HEK293 (cell line): ENCODE measurements around the gene FOXC2.
A peak's percentile ranks its signal among the peaks of the same experiment; 100 is the strongest.

Experiments
- CTCF ChIA-PET: fragments of 350-600 bp; formaldehyde crosslinking; extraction: SDS; loops from one replicate; lab custom pipeline; 2021; ENCODE audit warnings: antibody characterized with exemption; lab: Yijun Ruan, JAX
- POLR2A ChIA-PET: fragments of 300-600 bp; formaldehyde crosslinking; extraction: SDS; loops from one replicate; lab custom pipeline; 2020; ENCODE audit warnings: antibody characterized with exemption, inconsistent platforms; lab: Yijun Ruan, JAX
- H3K27ac ChIP-seq: fragments of 200-500 bp; sonication (Bioruptor generic); 2 replicates; pipeline ENCODE4 v1.5.1; 2014; ENCODE audit warnings: low read depth, low read length, control low read depth, inconsistent platforms; ENCODE audit errors: extremely low read depth
- H3K36me3 ChIP-seq, 2 experiments: fragments of 200-500 bp in 1 of 2; sonication (Bioruptor generic) in 1 of 2; 1 replicate in 1 of 2; 2 replicates in 1 of 2; pipeline ENCODE4 v1.5.1; 2014 to 2017; ENCODE audit warnings: inconsistent platforms in 2 of 2, low read length in 2 of 2; ENCODE audit not compliant: control insufficient read depth in 2 of 2, insufficient read depth in 1 of 2
- H3K4me1 ChIP-seq: fragments of 200-500 bp; sonication (Bioruptor generic); 2 replicates; pipeline ENCODE4 v1.5.1; 2014; ENCODE audit warnings: mild to moderate bottlenecking, low read length, inconsistent platforms; ENCODE audit not compliant: control insufficient read depth, insufficient read depth
- H3K4me3 ChIP-seq: 2 replicates; pipeline ENCODE4 v1.5.1; 2011; ENCODE audit warnings: low read depth, mild to moderate bottlenecking, control low read depth, low read length, moderate library complexity
- H3K9me3 ChIP-seq: fragments of 200-500 bp; sonication (Bioruptor generic); 2 replicates; pipeline ENCODE4 v1.5.1; 2014; ENCODE audit warnings: low read depth, low read length, inconsistent platforms; ENCODE audit not compliant: control insufficient read depth, insufficient read depth
- AEBP2 ChIP-seq: fragments of 450-650 bp; formaldehyde crosslinking; IDR thresholded peaks from 2 replicates; pipeline ENCODE4 v1.5.1; 2016; ENCODE audit warnings: missing biosample characterization, missing genetic modification characterization, borderline replicate concordance
- FEZF1 ChIP-seq: fragments of 450-650 bp; formaldehyde crosslinking; IDR thresholded peaks from 2 replicates; pipeline ENCODE4 v1.5.1; 2016; ENCODE audit warnings: missing biosample characterization, missing genetic modification characterization
- GLI2 ChIP-seq: fragments of 450-650 bp; formaldehyde crosslinking; IDR thresholded peaks from 2 replicates; pipeline ENCODE4; 2017; ENCODE audit warnings: missing biosample characterization, missing genetic modification characterization, low read depth, borderline replicate concordance
- MYNN ChIP-seq: fragments of 450-650 bp; formaldehyde crosslinking; IDR thresholded peaks from 2 replicates; pipeline ENCODE4 v1.5.1; 2016; ENCODE audit warnings: missing biosample characterization, missing genetic modification characterization, borderline replicate concordance
- REPIN1 ChIP-seq: fragments of 450-650 bp; formaldehyde crosslinking; IDR thresholded peaks from 2 replicates; pipeline ENCODE4 v1.5.1; 2017; ENCODE audit warnings: missing biosample characterization, missing genetic modification characterization, low read depth
- YY2 ChIP-seq: fragments of 450-650 bp; formaldehyde crosslinking; IDR thresholded peaks from 2 replicates; pipeline ENCODE4 v1.5.1; 2016; ENCODE audit warnings: missing biosample characterization, missing genetic modification characterization
- ZBTB17 ChIP-seq: fragments of 450-650 bp; formaldehyde crosslinking; IDR thresholded peaks from 2 replicates; pipeline ENCODE4 v1.5.1; 2016; ENCODE audit warnings: missing biosample characterization, missing genetic modification characterization
- ZBTB26 ChIP-seq: fragments of 450-650 bp; formaldehyde crosslinking; optimal IDR thresholded peaks from 2 replicates; pipeline ENCODE3; 2016; ENCODE audit warnings: missing biosample characterization, mild to moderate bottlenecking, missing genetic modification characterization
- ZIC2 ChIP-seq: fragments of 450-650 bp; formaldehyde crosslinking; IDR thresholded peaks from 2 replicates; pipeline ENCODE4 v1.5.1; 2016; ENCODE audit warnings: missing biosample characterization, missing genetic modification characterization
- ZNF114 ChIP-seq: fragments of 450-650 bp; formaldehyde crosslinking; IDR thresholded peaks from 2 replicates; pipeline ENCODE4 v1.5.0; 2017; ENCODE audit warnings: missing biosample characterization, missing genetic modification characterization
- ZNF121 ChIP-seq: fragments of 450-650 bp; formaldehyde crosslinking; IDR thresholded peaks from 2 replicates; pipeline ENCODE4 v1.5.1; 2016; ENCODE audit warnings: missing biosample characterization, missing genetic modification characterization
- ZNF133 ChIP-seq: fragments of 450-650 bp; formaldehyde crosslinking; IDR thresholded peaks from 2 replicates; pipeline ENCODE4 v1.5.1; 2016; ENCODE audit warnings: missing biosample characterization, missing genetic modification characterization
- ZNF184 ChIP-seq: fragments of 450-650 bp; IDR thresholded peaks from 2 replicates; pipeline ENCODE4 v1.5.1; 2018; ENCODE audit warnings: missing biosample characterization, mild to moderate bottlenecking, missing genetic modification characterization
- ZNF221 ChIP-seq: fragments of 450-650 bp; formaldehyde crosslinking; IDR thresholded peaks from 2 replicates; pipeline ENCODE4 v1.5.1; 2017; ENCODE audit warnings: missing biosample characterization, missing genetic modification characterization, borderline replicate concordance
- ZNF311 ChIP-seq: fragments of 450-650 bp; formaldehyde crosslinking; IDR thresholded peaks from 2 replicates; pipeline ENCODE4 v1.5.1; 2017; ENCODE audit warnings: missing biosample characterization, missing genetic modification characterization, borderline replicate concordance
- ZNF354C ChIP-seq: fragments of 450-650 bp; formaldehyde crosslinking; IDR thresholded peaks from 2 replicates; pipeline ENCODE4 v1.5.1; 2016; ENCODE audit warnings: missing biosample characterization, missing genetic modification characterization, low read depth, borderline replicate concordance
- ZNF37A ChIP-seq: fragments of 450-650 bp; IDR thresholded peaks from 2 replicates; pipeline ENCODE4 v1.5.1; 2018; ENCODE audit warnings: missing biosample characterization, missing genetic modification characterization
- ZNF624 ChIP-seq: fragments of 450-650 bp; formaldehyde crosslinking; IDR thresholded peaks from 2 replicates; pipeline ENCODE4 v1.5.1; 2017; ENCODE audit warnings: missing biosample characterization, missing genetic modification characterization
- ZNF626 ChIP-seq: fragments of 450-650 bp; sonication (Bioruptor Pico); formaldehyde crosslinking; IDR thresholded peaks from 2 replicates; pipeline ENCODE4 v1.5.1; 2018; ENCODE audit warnings: missing biosample characterization, missing genetic modification characterization, inconsistent platforms
- ZNF629 ChIP-seq: fragments of 450-650 bp; formaldehyde crosslinking; IDR thresholded peaks from 2 replicates; pipeline ENCODE4 v1.5.1; 2017; ENCODE audit warnings: missing biosample characterization, missing genetic modification characterization
- ZNF701 ChIP-seq: fragments of 450-650 bp; formaldehyde crosslinking; IDR thresholded peaks from 2 replicates; pipeline ENCODE4 v1.5.1; 2016; ENCODE audit warnings: missing biosample characterization, missing genetic modification characterization
- ZNF707 ChIP-seq: fragments of 450-650 bp; formaldehyde crosslinking; IDR thresholded peaks from 2 replicates; pipeline ENCODE4 v1.5.1; 2016; ENCODE audit warnings: missing biosample characterization, missing genetic modification characterization
- ZNF785 ChIP-seq: fragments of 450-650 bp; formaldehyde crosslinking; IDR thresholded peaks from 2 replicates; pipeline ENCODE4 v1.5.1; 2016; ENCODE audit warnings: missing biosample characterization, missing genetic modification characterization
- TF ChIP-seq, protein P1 (sequence below): fragments of 450-650 bp; formaldehyde crosslinking; IDR thresholded peaks from 2 replicates; pipeline ENCODE4 v1.5.1; 2017; ENCODE audit warnings: missing biosample characterization, missing genetic modification characterization

Gene FOXC2

DNA sequence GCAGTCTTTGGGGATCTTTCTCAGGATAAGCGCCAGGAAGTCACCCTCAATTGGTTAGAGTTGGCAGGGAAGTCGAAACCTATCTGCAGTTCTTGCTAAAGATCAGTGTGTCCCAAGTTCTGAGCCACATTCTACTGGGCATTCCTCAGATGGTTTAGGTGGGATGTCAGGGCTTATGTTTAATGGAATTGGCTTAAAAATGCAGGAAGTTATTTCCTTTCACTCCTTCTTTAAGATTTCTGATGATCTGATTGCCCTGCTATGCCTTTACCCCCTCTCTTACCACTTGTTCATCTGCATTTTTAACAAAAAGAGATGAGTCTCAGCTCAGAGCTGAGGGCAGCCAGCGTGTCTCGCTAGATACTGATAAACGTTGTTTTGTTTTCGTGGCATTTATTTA, 42.5 kb downstream of the FOXC2 start:
- H3K4me3 ChIP-seq, result no peak overlapping the region
- H3K36me3 ChIP-seq, result no peaks in the 10 kb centered on the region
- ChIA-PET CTCF (interaction anchor here (0.9 kb wide), 1 partner anchor 157 kb away, joined by 3 read pairs; no protein-coding TSS in a partner anchor), POLR2A (no interaction called here)
- no peaks in the 10 kb centered on the region for H3K4me1 ChIP-seq
- H3K27ac ChIP-seq, result no peak overlapping the region
- TF ChIP-seq ZBTB17, result peak; percentile 28; the same call in 1 of the 2 replicates
- no peak for TF ChIP-seq FEZF1 (tag by site-specific recombination)
- no peaks in the 10 kb centered on the region for H3K9me3 ChIP-seq

GRCh38 chr16:86609661-86610060, 43.0 kb downstream of the FOXC2 start:
- CTCF ChIA-PET, result interaction anchor here (0.6 kb wide), 1 partner anchor 489 kb away, joined by 3 read pairs; no protein-coding TSS in a partner anchor

GRCh38 chr16:86610779-86611524, 44.3 kb downstream of the FOXC2 start:
- Histone ChIP-seq H3K27ac (no peak overlapping the region), H3K36me3 (no peaks in the 10 kb centered on the region), H3K4me1 (no peaks in the 10 kb centered on the region), H3K4me3 (no peak overlapping the region), H3K9me3 (no peaks in the 10 kb centered on the region)
- CTCF ChIA-PET, result no interaction called here
- no peak for TF ChIP-seq ZNF184 (tag by site-specific recombination)
- 0 out of 2 replicates have a peak, but pooled peaks have one; percentile 9 for TF ChIP-seq ZIC2
- no peak for TF ChIP-seq GLI2 (tag by site-specific recombination)
- no peak for TF ChIP-seq ZNF626 (tag by site-specific recombination)
- no peak for TF ChIP-seq ZNF121 (tag by site-specific recombination)
- no peak for TF ChIP-seq AEBP2 (tag by site-specific recombination)
- TF ChIP-seq ZNF133 (tag by site-specific recombination), result no peak
- TF ChIP-seq, protein P1, sequence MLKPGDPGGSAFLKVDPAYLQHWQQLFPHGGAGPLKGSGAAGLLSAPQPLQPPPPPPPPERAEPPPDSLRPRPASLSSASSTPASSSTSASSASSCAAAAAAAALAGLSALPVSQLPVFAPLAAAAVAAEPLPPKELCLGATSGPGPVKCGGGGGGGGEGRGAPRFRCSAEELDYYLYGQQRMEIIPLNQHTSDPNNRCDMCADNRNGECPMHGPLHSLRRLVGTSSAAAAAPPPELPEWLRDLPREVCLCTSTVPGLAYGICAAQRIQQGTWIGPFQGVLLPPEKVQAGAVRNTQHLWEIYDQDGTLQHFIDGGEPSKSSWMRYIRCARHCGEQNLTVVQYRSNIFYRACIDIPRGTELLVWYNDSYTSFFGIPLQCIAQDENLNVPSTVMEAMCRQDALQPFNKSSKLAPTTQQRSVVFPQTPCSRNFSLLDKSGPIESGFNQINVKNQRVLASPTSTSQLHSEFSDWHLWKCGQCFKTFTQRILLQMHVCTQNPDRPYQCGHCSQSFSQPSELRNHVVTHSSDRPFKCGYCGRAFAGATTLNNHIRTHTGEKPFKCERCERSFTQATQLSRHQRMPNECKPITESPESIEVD (tag by site-specific recombination), result no peak
- TF ChIP-seq, all 188 proteins: peak for 1
- POLR2A ChIA-PET, result no interaction called here

More at GRCh38 chr16:86609661-86610060, 43.0 kb downstream of the FOXC2 start:
- Histone ChIP-seq H3K4me1 (no peaks in the 10 kb centered on the region), H3K9me3 (no peaks in the 10 kb centered on the region), H3K4me3 (no peak overlapping the region), H3K27ac (no peak overlapping the region), H3K36me3 (no peaks in the 10 kb centered on the region)
- POLR2A ChIA-PET, result no interaction called here
- TF ChIP-seq ZNF701 (tag by site-specific recombination), result no peak

DNA sequence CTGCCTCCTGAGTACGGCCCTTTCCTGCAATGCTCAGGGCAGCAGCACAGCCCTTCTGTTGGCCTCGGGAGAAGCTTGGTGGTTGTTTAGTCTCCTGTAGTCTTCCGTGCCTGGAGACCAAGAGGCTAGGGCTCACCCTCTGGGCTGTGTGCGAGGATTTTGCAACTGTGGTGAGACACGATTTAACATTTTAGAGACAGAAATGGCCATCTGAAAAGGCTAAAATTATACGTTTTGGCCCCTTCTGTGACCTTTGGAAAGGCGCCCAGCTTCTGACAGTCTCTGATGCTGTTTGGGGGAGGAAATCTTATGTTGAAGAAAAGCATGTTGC, 44.9 kb downstream of the FOXC2 start:
- no peaks in the 10 kb centered on the region for H3K36me3 ChIP-seq
- no peak overlapping the region for H3K4me3 ChIP-seq
- ChIA-PET CTCF (no interaction called here), POLR2A (no interaction called here)
- TF ChIP-seq YY2 (tag by site-specific recombination) (no peak), ZNF221 (tag by site-specific recombination) (no peak), ZNF707 (tag by site-specific recombination) (no peak), ZNF311 (tag by site-specific recombination) (no peak), REPIN1 (no peak), ZNF785 (tag by site-specific recombination) (no peak), ZNF624 (tag by site-specific recombination) (no peak), ZNF354C (tag by site-specific recombination) (no peak), MYNN (no peak), ZBTB26 (no peak), ZNF37A (tag by site-specific recombination) (no peak), ZNF629 (tag by site-specific recombination) (no peak), ZNF114 (tag by site-specific recombination) (no peak), ZIC2 (no peak)
- H3K9me3 ChIP-seq, result no peaks in the 10 kb centered on the region
- H3K4me1 ChIP-seq, result no peaks in the 10 kb centered on the region
- no peak overlapping the region for H3K27ac ChIP-seq
